Prostate gland (tissue), 2 donors: ENCODE measurements around the gene FBXL19.

Source experiments
- CTCF ChIP-seq, 4 experiments: fragments of 200-600 bp in 2 of 4; fragments of 450-650 bp in 2 of 4; sonication (generic) in 2 of 4; IDR thresholded peaks; 1 replicate in 3 of 4; 2 replicates in 1 of 4; pipeline ENCODE4 v1.5.1; 2016 to 2019; ENCODE audit warnings: antibody characterized with exemption in 4 of 4, mild to moderate bottlenecking in 2 of 4, moderate library complexity in 2 of 4
- POLR2A ChIP-seq: fragments of 450-650 bp; IDR thresholded peaks from one replicate; pipeline ENCODE4 v1.6.1; 2016; ENCODE audit warnings: antibody characterized with exemption, mild to moderate bottlenecking
- POLR2AphosphoS5 ChIP-seq: sonication (generic); formaldehyde crosslinking; IDR thresholded peaks from one replicate; pipeline ENCODE4 v1.6.1; 2017; ENCODE audit warnings: antibody characterized with exemption

GRCh38 chr16:30895627-30896260 is 27.6 kb upstream of the FBXL19 start:
- TF ChIP-seq CTCF (IDR thresholded peaks at IDR 0.05) (no peak), POLR2A (no peak), POLR2AphosphoS5 (no peak)
